Regular cardiac myocyte (primary cell): ENCODE results near the gene OR7E24. TPM values are rescaled to one million over a fixed set of nuclear protein-coding genes. Genes with fewer than 3 reads are reported as not detected.

Experiments used
- total RNA-seq: library from RNA; depleted of rRNA; stranded (reverse); fragments of >200 nt; gene quantifications from 2 replicates; pipeline ENCODE4 v1.2.3, GENCODE V29; 2014

Gene OR7E24
- total RNA-seq, result not detected in 2 replicates

DNA sequence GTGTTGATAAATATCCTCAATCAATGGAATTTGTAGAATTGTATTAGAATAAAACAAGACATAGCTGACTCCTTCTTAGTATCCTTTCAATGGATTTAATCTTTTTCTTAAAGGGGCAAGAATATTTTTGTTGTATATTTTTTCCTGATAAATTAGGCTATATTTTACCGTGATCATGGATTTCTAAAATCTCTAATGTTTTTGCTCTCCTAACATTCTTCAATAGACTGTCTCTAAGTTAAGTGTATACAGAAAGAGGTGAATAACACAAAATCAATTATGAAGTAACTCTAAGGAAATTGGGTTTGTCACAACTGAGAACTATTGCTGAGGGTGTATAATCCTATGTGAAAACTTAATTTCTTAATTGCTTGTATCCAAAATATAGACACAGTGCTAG is at the start of gene OR7E24:
TSS of gene OR7E24 (plus strand) at position 301 of the 400 bp plus-strand sequence. CDS start 114 bp downstream, outside the sequence.

DNA sequence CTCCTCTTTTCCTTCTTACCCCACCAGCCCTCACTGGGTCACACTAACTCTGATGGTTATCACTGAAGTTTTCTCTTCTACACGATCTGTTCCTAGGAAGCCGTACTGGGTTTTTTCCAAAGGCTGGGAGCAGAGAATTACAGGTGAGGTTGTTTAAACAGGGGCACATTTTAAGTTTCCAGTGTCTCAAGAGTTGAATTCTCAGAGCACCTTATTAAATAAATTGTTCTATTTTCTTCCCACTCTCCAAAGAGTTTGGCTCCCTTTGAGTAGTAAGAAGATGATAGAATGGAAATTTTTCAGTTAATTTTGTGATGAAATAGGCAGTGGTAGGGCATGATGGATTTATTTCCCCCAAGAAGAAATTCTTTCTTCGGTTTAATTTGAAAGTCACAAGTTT is 31.2 kb upstream of the OR7E24 start, which contains the start of gene OR7D4:
TSS of gene OR7D4 (minus strand) at position 101 of the 400 bp plus-strand sequence. CDS start 4,752 bp downstream, outside the sequence.

Other genes starting within 250 kb of the OR7E24 start
- under 0.01 TPM in 1 of 2 replicates, not detected in the other for gene MUC16, start 240.5 kb upstream of the OR7E24 start, total RNA-seq
- gene OR1M1, start 163.9 kb upstream of the OR7E24 start, total RNA-seq, result not detected in 2 replicates
- not detected in 2 replicates for gene OR7G2, start 143.5 kb upstream of the OR7E24 start, total RNA-seq
- not detected in 2 replicates for gene OR7G1, start 135.2 kb upstream of the OR7E24 start, total RNA-seq
- gene OR7G3, start 124.0 kb upstream of the OR7E24 start, total RNA-seq, result not detected in 2 replicates
- 13.2 and 14.4 TPM in 2 replicates for gene ZNF317, start 110.5 kb upstream of the OR7E24 start, total RNA-seq
- not detected in 2 replicates for gene OR7D2, start 72.0 kb upstream of the OR7E24 start, total RNA-seq
- not detected in 2 replicates for gene OR7D4, start 31.3 kb upstream of the OR7E24 start, total RNA-seq
- gene ZNF699, start 58.9 kb downstream of the OR7E24 start, total RNA-seq, result 15.1 and 21.7 TPM in 2 replicates
- 11.5 and 12.7 TPM in 2 replicates for gene ZNF559, start 73.2 kb downstream of the OR7E24 start, total RNA-seq
- gene ZNF177, start 112.1 kb downstream of the OR7E24 start, total RNA-seq, result 0.77 and 1.7 TPM in 2 replicates
- gene ZNF266, start 184.6 kb downstream of the OR7E24 start, total RNA-seq, result 7.3 and 9.9 TPM in 2 replicates
- 2.7 and 3.4 TPM in 2 replicates for gene ZNF560, start 247.7 kb downstream of the OR7E24 start, total RNA-seq